Suppressor macrophage (primary cell): ENCODE data around the gene SFT2D1.

Experiments used
- DNase-seq, 4 experiments: peaks; one replicate each; pipeline ENCODE4 v3.0.0-alpha.2; 2020 to 2022

SFT2D1 gene

DNA sequence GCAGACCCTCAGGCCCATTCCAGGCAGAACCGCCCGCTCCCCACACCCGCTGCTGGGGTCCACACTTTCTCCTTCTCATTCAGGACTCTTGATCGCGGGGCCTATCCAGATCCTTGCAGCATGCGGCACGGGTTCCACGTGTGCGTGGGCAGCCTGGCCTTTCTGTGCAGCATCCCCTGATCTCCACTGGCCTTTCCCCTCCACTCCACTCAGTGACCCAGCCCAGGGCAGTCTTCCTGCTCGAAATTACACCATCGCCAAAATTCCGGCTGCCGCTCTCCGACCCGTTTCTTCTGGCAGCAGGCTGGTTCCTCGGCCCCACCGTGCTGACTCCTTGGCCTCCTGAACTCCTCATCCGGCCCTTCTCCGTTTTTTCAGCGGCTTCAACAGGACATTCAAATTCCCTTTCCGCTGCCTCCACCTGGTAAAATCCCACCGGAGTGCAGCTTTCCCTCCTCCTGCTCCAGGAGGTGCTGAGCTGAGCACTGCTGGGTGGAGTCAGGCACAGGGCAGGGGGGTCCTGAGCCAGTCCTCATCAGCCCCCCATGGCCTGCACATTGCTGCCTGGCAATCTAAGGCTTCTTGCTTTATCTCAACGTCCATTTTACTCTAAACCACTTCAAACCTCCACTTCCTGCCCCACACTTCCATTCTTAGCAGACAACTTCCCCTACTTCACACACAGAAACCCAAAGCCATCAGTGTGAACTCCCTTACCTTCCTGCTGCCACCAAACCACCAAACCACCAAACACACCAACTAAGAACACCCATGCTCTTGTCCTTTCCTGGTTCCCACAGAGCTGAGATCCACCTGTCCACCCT lies 9.0 kb downstream of the SFT2D1 start:
- DNase-seq = peak in 2 of 4 experiments; percentile 10 to 31

- no peak for DNase-seq
Measured at GRCh38 chr6:166331503-166332415, 10.6 kb downstream of the SFT2D1 start.

DNA sequence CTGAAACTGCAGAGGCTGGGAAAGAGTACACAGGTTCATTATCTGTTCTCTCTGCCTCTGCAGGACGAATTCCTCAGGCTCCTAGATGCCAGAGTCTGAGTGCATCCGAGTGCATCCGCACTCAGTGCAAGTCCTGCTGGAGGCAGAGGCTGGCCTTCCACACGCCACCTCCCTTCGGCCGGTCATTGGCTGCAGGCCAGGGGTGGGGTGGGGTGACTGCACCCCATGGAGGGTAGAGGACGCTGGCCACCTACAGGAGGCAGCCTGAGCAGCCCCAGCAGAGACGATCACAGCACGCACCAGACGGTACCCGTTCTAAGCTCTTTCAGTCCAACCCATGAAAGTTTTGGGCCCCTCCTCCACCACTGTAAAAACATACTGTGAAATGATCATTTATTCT lies 11.7 kb downstream of the SFT2D1 start:
- DNase-seq = peak in 1 of 4 experiments; percentile 28

- DNase-seq = no peak
Measured at GRCh38 chr6:166325383-166326042, 16.8 kb downstream of the SFT2D1 start.

DNA sequence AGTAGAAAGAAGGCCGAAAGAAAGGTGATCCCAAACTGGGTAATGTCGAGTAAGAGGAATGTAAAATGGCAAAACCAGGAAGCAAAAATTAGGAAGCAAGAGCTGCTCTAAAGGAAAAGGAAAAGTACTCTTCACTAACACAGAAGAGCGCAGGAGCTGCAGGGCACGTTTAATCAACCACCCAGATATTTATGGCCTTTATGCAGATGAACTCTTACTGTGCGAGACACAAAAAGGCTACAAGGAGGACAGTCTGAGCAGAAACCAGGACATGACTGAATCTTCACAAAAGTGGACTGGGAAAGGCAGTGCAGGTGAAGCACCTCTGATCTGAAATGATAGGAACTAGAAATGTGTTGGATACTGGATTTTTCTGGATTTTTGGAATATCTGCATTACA lies 18.9 kb downstream of the SFT2D1 start:
- DNase-seq = no peak

- DNase-seq = no peak
Measured at GRCh38 chr6:166318649-166319600, 23.4 kb downstream of the SFT2D1 start.

- DNase-seq = no peak
Measured at GRCh38 chr6:166318227-166318626, 24.1 kb downstream of the SFT2D1 start.

GRCh38 chr6:166317261-166318212 lies 24.8 kb downstream of the SFT2D1 start:
- no peak for DNase-seq

GRCh38 chr6:166315436-166315835 lies 26.9 kb downstream of the SFT2D1 start:
- no peak for DNase-seq

- DNase-seq = no peak
Measured at GRCh38 chr6:166314454-166314853, 27.9 kb downstream of the SFT2D1 start.

DNA sequence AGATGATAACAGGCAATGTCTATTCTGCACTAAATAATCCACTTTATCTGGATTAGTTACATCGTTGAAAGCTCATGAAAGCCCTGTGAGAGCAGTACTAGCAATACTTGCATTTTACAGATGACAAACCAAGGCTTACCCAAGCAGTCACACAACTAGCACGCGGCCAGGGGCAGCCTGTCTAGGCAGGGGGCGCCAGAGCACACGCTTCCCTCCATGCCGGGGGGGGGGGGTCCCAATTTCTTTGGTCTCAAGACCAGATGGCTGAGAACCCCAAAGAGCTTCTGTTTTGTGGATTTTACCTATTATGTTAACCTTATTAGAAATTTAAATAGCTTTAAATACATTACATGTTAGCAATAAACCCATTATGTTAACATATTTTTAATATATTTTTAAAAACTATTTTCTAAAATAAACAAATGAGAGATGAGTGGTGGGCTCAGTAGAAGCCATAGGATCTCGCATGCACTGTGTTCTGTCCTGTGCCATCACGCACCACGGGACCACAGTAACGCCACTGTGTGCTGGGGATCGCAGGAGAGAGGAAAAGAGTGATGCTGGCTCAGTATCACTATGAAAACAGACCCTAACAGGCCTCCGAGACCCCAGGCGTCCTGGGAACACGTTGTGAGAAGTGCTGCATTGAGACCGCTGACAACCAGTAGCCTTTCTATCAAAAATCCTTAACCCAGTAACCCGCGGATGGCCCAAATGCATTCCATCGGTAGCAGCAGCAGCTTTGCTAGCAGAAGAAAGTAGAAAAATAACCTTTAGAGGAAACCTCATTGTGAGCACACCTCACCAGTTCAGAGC lies 28.9 kb downstream of the SFT2D1 start:
- DNase-seq = peak; percentile 75 to 88 (median 80)

DNA sequence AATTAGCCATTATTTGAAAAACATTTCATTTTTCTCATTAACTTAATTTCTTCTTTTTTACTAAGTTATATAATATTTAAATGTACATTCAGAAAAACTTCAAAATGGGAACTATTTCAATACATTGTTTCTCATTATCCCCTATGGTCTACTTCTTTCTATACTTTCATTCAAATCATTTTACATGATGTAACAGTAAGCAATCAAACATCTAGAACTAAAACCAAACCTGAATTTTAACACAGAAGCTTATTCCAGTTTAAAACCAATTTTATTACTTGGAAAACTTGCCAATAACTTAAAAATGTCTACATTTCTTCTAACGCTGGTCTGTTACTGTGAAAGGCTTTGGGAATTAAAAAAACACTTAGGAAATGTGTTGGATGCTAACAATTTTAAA lies 29.5 kb downstream of the SFT2D1 start:
- DNase-seq = no peak

DNA sequence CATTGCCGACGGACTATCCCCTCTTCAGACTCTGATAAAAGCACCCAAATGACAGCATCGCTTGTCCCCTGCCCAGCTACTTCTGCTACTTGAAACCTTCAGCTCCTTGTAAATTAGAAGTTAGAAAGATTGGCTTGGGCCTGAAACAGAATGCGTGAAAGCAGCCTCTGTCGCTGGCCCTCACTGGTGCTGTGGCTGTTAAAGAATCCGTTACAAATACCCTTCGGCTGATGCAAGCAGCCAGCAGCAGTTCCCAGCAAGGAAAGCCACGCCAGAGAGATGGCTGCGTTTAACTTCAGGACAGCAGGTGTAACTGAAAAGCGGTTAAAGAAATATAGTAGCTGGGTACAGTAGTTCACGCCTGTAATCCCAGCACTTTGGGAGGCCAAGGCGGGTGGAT lies 31.7 kb downstream of the SFT2D1 start:
- no peak for DNase-seq

DNA sequence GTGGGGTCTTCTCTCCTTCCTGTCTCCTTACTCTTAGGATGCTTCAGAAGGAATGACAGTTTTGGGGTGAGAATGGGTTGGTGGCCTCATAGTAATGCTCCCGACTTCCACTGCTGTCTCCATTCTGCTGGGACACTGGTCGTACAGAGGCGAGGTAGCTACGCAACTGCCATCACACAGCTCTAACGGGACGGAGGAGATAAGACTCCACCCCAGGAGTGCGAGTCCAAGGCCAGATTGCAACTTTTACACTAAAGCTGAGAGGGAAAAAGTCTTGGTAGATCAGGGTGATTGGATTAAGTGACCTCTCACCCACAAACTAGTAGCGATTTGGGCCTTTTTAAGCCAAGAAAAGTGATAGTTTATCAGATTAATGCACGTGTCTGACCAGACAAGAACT lies 32.4 kb downstream of the SFT2D1 start:
- DNase-seq = no peak

GRCh38 chr6:166308769-166309589 lies 33.4 kb downstream of the SFT2D1 start:
- DNase-seq = no peak

DNA sequence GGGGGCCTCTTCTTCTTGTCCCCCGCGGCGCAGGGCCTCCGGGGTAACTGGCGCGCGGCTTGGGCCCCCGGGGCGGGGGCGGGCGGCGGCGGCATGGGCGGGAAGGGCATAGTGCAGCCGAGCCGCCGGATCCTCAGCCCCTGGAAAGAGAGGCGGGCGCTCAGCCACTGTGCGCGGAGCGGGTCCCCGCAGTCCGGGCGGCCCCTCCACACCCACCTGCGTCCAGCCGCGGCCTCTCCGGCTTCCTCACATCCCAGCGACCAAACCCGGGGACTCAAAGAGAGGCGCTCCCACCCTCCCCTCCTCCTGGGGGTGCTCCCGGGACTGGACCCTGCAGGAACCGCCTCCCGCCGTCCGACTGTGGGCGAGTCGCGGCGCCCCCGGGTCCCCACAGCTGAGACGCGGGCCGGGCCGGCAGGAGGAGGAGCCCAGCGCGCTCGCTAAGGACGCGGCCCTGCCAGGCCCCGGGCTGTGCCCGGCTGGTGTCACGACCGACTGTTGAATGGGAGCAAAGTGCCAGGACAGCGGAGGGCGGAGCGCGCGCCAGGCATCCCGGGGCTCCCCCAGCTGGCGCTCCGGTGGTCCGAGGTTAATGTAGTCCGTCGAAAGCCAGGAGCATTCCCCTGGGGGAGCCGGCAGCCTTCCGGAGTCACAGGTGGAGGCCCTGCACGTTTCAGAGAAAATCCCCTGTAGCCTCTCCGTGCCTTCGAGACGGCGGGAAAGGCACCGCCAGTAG lies 34.1 kb downstream of the SFT2D1 start, which contains the start of gene PRR18:
Gene PRR18 (minus strand): TSS at position 360 of the 736 bp plus-strand sequence. CDS start 250 bp downstream, at position 110.
- DNase-seq = peak in 2 of 4 experiments; percentile 12 to 36

DNA sequence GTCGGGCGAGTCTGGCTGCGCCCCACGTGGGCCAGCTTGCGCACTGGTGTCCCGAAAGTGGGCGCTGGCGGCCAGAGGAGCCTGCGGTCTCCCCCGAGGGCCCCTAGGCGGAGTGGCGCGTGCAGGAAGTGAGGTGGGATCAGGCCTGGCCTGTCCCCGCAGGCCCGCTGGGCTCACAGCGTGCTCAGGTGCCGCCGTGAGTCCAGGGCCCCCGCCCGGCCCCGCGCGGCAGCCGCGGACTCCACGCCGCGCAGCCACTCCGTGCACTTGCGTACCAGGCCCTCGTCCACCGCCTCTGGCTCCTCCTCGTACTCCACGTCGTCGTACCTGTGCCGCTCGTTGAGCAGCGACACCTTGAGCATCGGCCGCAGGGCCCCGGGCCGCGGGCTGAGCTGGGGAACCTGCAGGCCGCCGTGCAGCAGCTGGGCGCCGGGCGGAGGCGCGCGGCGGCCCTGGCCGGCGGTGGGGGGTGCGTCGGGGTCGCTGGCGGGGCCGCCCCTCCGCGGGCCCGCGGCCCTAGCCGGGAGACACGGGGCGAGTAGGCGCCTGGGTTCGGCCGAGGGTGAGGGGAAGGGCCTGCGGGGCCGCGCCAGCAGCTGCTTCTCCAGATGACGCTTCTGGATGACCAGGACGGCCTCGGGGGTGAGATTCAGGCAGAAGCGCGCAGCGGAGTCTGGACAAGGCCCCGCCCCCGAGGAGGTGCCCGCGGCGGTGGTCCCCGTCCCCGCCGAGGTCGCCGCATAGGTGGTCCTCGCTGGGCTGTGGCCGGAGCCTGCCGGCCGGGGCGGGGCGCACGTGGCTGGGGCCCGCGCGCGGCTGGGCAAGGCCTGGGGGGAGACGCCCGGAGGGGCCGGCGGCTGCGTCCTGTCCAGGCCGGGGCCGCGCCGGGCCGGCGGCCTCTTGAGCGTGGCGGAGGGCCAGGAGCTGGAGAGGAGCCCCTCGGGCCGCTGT lies 35.0 kb downstream of the SFT2D1 start:
- DNase-seq = peak in 2 of 4 experiments; percentile 19 to 25
